Measurements from ENCODE around the gene ITPR1.

ITPR1 gene

GRCh38 chr3:4704552-4704951 is 211.4 kb downstream of the ITPR1 start:
- DNase-seq (ENCODE audit: low read depth in 2 of 2), result no peak
- no peak for TF ChIP-seq CTCF (IDR thresholded peaks at IDR 0.05; ENCODE audit: low read depth, low read length)
- no peak overlapping the region for H3K4me3 ChIP-seq (replicated peaks in 1 of 2; ENCODE audit: low read depth in 2 of 2, low read length in 2 of 2)

- H3K4me3 ChIP-seq (replicated peaks in 1 of 2; ENCODE audit: low read depth in 2 of 2, low read length in 2 of 2), result no peak overlapping the region
- DNase-seq (ENCODE audit: low read depth in 2 of 2), result no peak
Observed at GRCh38 chr3:4707324-4707723, 214.2 kb downstream of the ITPR1 start.

GRCh38 chr3:4708230-4708629 is 215.1 kb downstream of the ITPR1 start:
- TF ChIP-seq CTCF (IDR thresholded peaks at IDR 0.05; ENCODE audit: low read depth, low read length), result no peak
- H3K4me3 ChIP-seq (replicated peaks in 1 of 2; ENCODE audit: low read depth in 2 of 2, low read length in 2 of 2), result no peak overlapping the region
- DNase-seq (ENCODE audit: low read depth in 2 of 2), result no peak

More at GRCh38 chr3:4707324-4707723, 214.2 kb downstream of the ITPR1 start:
- TF ChIP-seq CTCF (IDR thresholded peaks at IDR 0.05; ENCODE audit: low read depth, low read length), result no peak

GRCh38 chr3:4709341-4709740 is 216.2 kb downstream of the ITPR1 start:
- no peak for TF ChIP-seq CTCF (IDR thresholded peaks at IDR 0.05; ENCODE audit: low read depth, low read length)
- H3K4me3 ChIP-seq (replicated peaks in 1 of 2; ENCODE audit: low read depth in 2 of 2, low read length in 2 of 2), result no peak overlapping the region
- no peak for DNase-seq (ENCODE audit: low read depth in 2 of 2)

GRCh38 chr3:4710191-4710590 is 217.0 kb downstream of the ITPR1 start:
- no peak for DNase-seq (ENCODE audit: low read depth in 2 of 2)
- no peak overlapping the region for H3K4me3 ChIP-seq (replicated peaks in 1 of 2; ENCODE audit: low read depth in 2 of 2, low read length in 2 of 2)
- TF ChIP-seq CTCF (IDR thresholded peaks at IDR 0.05; ENCODE audit: low read depth, low read length), result no peak

GRCh38 chr3:4711680-4711992 is 218.5 kb downstream of the ITPR1 start:
- TF ChIP-seq CTCF (IDR thresholded peaks at IDR 0.05; ENCODE audit: low read depth, low read length), result no peak
- no peak for DNase-seq (ENCODE audit: low read depth in 2 of 2)
- H3K4me3 ChIP-seq (replicated peaks in 1 of 2; ENCODE audit: low read depth in 2 of 2, low read length in 2 of 2), result no peak overlapping the region

GRCh38 chr3:4712109-4712508 is 219.0 kb downstream of the ITPR1 start:
- no peak overlapping the region for H3K4me3 ChIP-seq (replicated peaks in 1 of 2; ENCODE audit: low read depth in 2 of 2, low read length in 2 of 2)
- peak; percentile 59 to 70 for DNase-seq (ENCODE audit: low read depth in 2 of 2)
- TF ChIP-seq CTCF (IDR thresholded peaks at IDR 0.05; ENCODE audit: low read depth, low read length), result no peak

Data from cardiac fibroblast (primary cell).